CD4-positive, alpha-beta T cell treated with Interleukin-6 for 4 hours (primary cell): ENCODE results near the gene TTYH3.

Source experiments
- DNase-seq: peaks from one replicate; pipeline ENCODE4 v3.0.0-alpha.2; 2020; ENCODE audit warnings: mixed read lengths

Gene TTYH3

GRCh38 chr7:2649991-2650390 is 18.2 kb downstream of the TTYH3 start:
- DNase-seq: no peak

- no peak for DNase-seq
Observed at GRCh38 chr7:2650451-2650850, 18.7 kb downstream of the TTYH3 start.

- DNase-seq: no peak
Observed at GRCh38 chr7:2651336-2651735, 19.6 kb downstream of the TTYH3 start.

DNA sequence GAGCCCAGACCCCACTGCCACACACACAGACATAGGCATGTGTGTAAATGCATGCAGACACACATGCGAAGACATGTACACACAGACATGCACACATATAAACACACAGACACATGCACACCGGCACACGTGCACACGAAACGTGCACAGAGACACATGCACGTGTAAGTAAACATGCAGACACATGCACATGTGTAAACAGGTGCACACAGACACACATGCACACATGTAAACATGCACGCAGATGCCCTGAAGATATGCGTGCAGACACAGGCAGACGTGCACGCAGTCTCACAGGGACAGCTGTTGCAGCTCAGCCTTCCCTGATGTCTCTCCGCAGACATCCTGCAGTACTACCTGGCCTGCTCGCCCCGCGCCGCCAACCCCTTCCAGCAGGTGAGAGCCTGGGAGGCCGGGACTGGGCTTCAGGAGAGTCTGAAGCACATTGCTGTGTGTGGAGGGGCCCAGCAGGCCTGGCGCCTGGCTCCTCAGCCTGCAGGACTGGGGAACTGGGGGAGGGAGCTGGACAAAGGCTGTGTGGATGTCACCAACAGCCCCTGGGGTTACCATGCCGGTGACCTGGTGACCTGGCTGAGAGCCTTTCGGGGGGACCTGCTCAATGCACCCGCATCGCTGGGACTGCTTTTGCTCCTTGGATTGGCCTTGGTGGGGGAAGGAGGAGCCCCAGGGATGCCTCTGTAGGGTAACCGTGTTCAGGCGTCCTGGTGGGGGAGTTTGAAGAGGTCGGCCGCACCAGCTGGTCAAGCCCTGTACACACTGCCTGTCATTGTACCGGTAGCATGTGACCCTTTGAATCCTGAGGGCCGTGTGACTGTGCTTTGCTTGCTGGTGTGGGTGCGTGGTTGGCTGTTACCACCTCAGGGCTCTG is 20.3 kb downstream of the TTYH3 start:
- DNase-seq: no peak

GRCh38 chr7:2652736-2653060 is 20.9 kb downstream of the TTYH3 start:
- no peak for DNase-seq

- DNase-seq: no peak
Observed at GRCh38 chr7:2654059-2654458, 22.3 kb downstream of the TTYH3 start.

DNA sequence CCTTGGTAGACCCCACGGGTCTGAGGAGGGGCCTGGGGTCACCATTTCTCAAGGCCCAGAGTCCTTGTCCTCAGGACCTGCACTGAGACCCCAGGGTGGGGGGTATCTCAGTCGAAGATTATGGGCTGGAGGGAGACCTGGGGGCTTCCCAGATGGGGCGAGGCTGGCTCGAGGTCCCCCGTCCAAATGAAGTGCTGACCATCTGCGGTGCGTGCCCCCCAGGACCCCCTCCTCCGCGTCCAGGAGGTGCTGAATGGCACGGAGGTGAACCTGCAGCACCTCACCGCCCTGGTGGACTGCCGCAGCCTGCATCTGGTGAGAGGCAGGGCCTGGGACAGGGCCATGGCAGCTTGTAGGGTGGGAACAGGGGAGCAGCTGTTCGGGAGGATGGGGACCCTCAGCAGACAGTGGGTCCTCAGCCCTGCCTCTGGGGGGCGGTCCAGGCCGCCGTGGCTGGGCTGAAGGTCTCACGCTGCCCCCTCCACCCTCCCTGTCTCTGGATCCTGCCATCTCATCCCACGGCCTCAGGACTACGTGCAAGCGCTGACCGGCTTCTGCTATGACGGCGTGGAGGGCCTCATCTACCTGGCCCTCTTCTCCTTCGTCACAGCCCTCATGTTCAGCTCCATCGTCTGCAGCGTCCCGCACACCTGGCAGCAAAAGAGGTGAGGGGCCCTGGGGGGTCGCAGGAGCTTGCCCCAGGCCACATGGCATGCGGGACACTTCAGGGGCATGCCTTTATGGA is 24.3 kb downstream of the TTYH3 start:
- no peak for DNase-seq

DNA sequence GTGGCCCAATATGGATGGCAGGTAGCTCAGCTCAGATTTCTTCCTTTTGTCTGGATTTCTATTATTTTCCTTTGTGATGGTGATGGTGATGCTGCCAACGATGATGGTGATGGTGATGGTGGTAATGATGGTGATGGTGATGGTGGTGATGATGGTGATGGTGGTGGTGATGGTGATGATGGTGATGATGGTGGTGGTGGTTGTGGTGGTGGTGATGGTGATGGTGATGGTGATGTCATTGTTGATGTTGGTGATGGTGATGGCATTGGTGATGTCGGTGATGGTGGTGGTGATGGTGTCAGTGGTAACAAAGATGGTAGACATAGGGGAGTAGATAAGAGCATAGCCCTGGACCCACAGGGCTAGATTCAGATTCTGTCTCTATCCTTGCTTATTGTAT is 25.4 kb downstream of the TTYH3 start:
- DNase-seq: no peak

DNA sequence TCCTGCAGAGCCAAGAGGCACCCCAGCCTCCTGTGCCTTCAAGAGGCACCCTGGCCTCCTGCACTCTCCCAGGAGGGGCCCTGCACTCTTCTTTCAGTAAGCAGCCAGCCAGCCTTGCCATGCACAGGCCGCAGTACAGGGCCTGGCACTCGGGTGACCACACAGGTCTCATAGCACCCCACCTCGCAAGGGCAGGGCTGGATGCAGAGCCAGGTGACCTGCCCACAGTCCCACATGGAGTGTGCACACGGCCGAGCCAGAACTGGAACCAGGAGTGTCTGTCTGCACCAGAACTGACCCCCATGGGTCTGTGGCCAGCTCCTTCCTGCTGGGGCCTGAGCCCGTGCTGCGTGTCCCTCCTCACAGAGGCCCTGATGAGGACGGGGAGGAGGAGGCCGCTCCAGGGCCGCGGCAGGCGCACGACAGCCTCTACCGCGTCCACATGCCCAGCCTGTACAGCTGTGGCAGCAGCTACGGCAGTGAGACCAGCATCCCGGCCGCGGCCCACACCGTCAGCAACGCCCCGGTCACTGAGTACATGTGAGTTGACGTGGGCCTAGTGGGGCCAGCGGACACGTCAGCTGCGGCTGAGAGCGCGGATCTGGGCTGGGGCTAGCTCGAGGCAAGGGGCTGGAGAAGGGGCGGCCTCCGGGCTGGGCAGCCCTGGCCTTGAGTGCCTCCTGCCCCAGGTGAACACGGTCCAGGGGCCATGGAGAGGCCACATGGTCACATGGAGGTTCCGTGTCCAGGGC is 26.3 kb downstream of the TTYH3 start:
- no peak for DNase-seq

GRCh38 chr7:2658941-2659340 is 27.2 kb downstream of the TTYH3 start:
- DNase-seq: no peak

DNA sequence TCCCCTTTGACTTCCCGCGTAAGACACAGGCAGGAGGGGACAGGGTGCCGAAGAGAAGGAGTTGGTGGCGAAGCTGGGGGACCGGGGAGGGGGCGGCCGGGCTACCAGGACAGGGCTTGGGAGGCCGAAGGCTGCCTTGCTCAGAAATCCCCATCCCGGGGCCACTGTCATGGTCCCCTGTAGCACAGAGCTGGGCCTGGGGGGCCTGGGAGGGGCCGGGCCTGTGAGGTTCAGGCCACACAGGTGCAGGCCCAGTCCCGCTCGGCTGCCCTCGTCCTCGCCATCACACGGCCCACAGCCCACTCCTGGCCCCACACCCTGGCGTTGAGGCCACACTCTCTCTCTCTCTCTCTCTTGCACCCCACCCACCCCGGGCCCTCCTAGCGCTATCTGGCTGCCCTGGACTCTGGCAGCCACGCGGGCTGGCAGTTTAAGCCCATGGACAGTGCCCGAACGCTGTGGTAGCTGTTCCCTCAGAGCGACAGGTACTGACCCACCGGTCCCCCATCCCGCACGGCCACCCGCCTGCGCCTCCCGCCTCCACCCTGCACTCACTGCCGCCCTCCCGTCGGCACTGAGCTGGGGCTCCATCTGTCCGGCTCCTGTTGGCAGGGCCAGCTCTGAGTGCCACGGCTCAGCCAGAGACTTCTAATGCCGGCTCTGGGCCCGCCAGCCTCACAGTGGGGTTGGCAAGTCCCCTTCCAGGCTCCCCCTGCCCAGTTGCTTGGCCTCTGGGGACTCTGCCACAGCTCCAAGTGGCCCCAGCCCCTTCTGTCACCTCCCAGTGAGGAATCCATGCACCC is 28.0 kb downstream of the TTYH3 start:
- no peak for DNase-seq

DNA sequence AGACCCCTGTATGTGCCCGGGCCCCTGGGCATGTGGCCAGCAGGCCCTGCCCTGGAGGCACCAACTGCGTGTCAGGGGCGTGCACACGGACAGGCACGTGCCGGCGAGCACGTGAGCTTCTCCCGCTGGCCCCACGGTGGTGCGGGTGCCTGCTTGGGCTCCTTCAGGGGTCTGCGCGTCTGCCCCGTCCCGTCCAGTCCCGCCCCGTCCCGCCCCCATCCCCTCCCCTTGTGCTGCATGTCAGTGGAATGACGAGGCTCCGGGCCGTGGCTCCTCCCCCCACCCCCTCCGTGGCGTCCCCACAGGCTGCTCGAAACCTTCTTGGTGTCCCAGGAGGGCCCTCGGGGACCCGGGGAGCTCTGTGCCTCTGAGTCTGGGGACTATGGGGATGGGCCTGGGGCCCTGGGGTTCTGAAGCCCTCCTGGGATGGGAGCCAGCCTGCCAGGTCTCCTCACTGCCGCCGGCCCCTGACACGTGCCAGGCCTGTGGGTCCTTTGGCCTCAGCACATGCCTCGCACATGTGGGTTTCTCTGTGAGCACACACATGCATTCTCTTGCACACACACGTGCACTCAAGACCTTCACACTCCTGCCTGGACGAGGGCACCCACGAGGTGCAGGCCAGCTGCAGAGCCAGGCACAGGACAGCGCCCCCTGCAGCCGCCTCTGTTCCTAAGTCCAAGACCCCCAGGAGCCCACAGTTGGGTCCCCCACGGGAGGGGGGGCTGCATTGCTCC is 28.7 kb downstream of the TTYH3 start:
- DNase-seq: no peak

GRCh38 chr7:2661096-2661449 is 29.3 kb downstream of the TTYH3 start:
- no peak for DNase-seq

DNA sequence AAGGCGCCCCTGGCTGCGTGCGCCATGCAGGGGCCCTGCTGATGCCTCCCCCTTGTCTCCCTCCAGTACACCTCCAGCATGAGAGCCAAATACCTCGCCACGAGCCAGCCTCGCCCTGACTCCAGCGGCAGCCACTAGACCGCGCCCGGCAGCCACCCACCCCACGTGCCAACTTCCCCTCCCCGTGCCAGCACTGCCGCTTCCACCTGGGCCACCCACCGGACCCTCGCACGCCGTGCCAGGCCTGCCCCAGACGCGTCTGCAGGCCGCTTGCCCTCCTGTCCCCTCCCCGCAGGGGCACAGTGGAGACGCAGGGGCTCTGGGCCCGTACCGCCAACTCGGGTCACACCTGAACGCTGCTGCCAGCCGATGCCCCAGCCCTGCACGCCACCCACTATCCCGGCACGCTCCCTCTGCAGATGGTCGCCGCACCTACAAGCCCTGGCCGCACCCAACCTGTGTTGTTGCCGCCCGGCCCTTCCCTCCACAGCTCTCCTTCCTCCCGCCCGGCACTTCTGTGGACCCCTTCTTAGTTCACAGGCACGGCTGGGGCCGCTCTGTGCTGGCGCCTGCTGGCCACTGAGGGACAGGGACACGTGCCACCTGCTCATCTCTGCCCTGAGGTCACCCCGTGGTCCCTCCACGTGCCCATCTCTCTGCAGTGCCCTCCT is 30.0 kb downstream of the TTYH3 start:
- no peak for DNase-seq

DNA sequence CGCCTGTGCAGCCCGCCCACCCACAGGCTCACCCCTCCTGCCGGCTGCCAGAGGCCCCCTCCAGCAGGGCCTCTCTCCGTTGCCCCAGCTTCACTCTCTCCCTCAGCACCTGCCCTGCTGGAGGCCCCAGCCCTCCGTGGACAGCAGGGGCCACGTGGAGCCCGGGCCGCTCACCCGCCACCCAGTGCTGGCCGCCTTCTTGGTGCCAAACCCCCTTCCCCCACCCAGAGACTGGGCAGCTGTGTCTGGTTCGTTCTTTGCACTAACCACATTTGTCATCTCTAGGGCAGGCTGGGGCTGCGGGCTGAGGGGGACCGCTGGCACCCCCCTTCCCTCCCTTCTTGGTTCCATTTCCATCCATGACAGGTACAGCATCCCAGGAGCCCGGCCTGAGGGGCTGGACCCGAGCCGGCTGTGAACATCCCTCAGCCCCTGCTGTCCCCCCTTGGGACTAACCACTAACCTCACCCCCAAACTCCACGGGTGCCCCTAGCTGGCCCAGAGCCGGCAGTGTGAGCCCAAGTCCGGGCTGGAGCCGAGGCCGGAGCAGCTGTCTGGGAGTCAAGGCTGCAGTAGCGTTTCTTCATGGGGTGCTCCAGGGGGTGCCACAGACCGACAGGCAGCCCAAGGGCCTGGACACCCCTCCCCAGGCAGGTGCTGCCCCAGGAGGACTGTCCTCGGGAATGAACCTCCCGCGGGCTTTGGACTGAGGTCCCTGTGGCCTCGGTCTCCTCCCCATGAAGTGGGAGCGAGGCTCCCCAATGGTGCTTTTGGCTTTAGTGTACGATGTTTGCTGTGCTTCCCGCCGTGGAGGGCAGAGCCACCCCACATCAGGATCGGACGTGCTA is 30.7 kb downstream of the TTYH3 start:
- no peak for DNase-seq

DNA sequence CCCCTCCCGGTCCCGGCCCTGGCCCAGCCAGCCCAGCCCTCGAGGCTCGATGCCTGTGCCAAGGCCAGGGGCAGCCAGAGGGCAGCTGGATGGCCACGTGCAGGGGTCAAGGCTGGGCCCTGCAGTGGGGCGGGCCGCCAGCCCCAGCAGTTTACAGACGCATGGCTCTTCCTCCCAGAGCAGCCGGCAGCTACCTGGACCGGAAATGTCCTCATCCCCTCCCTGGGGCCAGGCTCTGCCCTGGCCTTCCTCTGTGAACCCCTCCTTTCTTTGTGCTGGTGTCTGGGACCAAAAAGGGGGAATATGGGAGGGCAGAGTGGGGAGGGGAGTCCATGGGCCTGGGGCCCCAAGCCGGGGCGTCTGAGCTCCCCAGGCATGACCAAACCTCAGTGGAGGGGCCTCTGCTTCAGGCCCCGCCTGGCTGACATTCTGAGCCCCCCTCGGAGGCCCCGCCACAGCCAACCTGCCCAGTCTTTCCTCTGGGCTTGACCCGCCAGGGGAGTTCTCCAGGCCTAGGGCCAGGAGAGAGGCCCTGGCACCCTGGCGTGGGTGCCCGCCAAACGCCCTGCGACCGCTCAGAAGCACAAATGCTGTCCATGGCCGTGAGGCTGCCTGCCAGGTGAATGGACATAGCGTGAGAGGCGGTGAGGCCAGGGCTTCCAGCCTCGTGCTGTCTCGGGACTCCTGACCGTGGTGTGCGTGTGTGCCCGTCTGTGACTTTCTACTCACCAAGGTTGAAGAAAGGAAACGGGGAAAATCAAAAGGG is 31.5 kb downstream of the TTYH3 start:
- no peak for DNase-seq

GRCh38 chr7:2663960-2664359 is 32.2 kb downstream of the TTYH3 start:
- DNase-seq: no peak

- DNase-seq: no peak
Observed at GRCh38 chr7:2665359-2665791, 33.6 kb downstream of the TTYH3 start.

- DNase-seq: no peak
Observed at GRCh38 chr7:2666155-2666554, 34.4 kb downstream of the TTYH3 start.
